SW480 (cell line): ENCODE measurements around the gene SCNN1A.

ENCODE experiments used
- DNase-seq: peaks from one replicate; pipeline ENCODE4 v3.0.0-alpha.2; 2016; ENCODE audit warnings: low spot score

The SCNN1A gene

DNA sequence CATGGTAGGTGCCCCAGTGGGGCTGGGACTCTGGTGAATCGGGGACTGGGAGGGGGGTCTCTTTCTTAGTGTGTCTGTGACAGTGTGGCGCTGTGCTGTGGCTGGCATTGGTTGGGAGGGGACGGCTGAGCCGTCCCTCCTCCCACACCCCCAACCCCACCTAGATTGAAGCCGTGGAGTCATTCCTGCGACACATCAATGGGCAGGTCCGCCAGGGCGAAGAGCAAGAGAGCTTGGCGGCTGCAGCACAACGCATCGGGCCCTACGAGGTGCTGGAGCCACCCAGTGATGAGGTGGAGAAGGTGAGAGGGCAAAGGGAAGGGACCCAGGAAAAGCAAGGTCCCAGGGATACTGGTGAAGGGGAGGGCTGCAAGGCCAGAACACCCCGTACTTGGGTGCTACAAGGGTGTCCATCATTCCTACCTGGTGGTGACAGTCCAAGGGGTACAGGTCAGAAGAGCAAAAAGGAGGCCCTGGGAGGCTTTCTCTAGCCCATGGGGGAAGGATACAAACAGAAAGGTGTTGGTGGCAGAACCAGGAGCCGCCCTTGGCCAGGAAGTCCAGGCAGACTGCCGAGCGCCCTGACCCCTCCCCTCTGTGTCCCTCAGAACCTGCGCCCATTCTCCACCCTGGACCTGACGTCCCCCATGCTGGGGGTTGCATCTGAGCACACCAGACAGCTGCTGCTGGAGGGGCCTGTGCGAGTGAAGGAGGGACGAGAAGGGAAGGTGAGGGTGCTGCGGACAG lies 57.5 kb downstream of the SCNN1A start:
- no peak for DNase-seq

DNA sequence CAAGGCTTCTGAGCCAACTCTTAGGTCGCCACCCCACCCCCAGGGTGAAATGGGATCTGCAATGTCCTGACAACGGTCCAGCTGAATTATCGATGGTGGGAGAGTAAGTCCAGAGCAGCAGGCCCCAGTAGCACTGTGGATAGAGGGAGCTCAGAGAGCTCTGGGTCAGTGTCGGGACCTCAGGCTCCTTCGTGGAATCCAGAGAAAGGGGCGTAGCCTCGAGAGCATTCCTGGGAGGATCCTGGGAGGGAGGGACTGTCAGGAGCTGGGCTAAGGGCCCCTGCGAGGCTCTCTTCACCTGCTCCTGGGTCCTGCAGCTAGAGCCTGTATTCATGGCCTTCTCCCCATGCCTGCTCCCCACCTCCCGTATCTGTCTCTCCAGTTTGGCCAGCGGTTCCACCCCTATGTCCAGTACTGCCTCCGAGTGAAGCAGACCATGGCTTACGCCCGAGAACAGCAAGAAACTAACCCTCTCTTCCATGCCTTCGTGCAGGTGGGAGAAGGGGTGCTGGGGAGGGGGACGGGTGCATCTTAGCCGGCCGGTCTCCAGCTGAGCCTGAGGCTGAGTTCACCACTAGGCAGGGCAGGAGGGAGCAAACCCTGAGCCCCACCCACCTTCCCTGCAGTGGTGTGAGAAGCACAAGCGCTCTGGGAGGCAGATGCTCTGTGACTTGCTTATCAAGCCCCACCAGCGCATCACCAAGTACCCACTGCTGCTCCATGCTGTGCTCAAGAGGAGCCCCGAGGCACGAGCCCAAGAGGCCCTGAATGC lies 58.3 kb downstream of the SCNN1A start:
- no peak for DNase-seq

DNA sequence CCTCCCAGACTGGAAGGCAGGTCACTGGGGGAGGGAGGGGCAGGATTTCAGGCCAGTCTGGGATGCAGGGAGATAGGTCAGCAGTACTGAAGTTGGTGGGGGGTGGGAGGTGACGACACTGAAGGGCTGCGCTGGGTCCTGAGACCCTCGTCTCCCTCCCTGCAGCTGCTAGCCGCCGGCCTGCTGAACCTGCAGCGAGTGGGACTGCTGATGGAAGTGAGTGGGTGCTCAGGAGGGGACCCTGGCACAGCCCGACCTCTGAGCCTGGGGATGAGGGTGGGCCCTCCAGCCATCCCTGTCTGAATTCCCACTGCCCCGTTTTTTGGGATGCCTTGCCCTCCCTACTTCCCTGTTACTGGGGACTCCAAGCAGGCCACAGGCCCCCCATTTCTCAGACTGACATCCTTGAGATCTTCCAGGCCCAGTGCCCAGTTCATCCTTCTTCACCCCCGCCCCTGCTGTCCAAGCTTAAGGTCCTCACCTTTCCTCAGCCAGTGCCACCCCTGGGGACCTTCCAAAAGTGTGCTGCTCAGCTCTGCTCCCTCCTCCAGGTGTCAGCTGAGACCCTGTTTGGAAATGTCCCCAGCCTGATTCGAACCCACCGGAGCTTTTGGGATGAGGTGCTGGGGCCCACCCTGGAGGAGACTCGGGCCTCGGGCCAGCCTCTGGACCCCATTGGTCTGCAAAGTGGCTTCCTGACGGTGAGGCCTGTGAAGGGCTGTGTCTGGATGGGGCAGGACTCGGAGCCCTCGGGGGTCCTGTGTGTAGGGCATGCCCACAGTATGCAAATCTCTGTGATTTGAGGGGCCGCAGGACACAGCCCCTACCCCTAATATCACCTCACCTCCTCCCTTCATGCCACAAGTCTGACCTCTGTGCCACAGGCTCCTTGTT lies 59.4 kb downstream of the SCNN1A start:
- no peak for DNase-seq

DNA sequence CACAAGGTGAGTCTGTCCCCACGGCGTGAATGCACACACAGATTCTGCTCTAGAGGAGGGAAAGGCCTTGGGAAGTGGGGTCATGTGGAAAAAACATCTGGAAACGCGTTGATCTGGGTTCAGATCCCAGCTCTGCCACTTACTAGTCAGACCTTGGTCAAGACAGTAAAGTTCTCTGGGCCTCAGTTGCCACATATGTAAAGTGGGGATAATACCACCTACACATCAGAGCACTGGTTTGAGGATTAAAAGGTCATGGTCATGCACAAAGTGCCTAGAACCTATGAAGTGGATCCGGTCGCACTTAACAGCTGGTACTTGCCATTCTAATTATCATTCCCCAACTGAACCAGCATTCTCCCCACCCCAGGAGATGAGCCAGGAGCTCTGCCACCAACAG lies 60.2 kb downstream of the SCNN1A start:
- no peak for DNase-seq

DNA sequence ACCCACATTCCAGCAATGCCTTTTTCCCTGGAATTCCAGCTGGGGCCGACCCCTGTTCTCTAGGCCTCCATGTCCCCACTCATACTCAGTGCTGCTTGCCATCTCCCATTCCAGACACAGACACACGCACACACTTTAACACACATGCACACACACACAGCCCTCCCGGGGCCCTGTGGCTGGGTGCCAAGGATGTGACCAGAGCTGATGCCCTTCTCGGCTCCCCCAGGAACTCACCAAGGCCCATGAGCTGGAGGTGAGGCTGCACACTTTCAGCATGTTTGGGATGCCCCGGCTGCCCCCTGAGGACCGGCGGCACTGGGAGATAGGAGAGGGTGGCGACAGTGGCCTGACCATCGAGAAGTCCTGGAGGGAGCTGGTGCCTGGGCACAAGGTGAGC lies 60.6 kb downstream of the SCNN1A start:
- DNase-seq = no peak

- DNase-seq = peak; percentile 28
These were observed 61.9 kb downstream of the SCNN1A start for GRCh38 chr12:6313326-6313940.

GRCh38 chr12:6312529-6313325 lies 62.6 kb downstream of the SCNN1A start:
- DNase-seq = peak; percentile 85

DNA sequence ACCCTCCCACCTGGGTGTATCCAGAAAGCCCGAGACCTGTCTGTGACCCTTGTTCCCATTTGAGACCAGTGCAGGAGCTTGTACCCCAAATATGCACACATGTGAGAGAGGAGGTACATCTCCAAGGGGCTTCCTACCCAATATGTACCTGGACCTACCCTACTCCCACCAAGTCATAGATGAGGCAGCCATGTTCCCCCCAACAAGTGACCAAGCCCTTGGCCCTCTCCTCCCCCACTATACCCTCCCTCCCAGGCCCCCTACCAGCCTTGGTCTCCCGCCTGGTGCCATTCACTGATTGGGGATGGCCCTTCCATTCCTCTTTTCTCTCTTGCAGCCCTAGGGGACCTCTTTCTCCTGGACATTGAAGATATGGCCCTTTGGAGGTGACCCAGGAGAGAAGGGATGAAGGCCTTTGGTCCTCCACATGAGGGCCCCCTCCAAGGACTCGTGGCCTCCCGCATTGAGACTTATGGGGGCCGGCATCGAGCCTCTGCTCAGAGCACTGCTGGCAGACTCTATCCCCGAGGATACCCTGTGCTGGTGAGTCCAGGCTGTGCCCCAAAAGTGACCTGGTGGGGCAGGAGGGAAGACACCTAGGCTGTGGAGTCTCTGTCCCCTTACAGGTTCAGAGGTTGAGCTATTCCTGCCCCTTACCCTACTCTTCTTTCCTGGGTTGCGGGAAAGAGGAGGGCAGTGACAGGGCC lies 63.4 kb downstream of the SCNN1A start:
- DNase-seq = no peak

DNA sequence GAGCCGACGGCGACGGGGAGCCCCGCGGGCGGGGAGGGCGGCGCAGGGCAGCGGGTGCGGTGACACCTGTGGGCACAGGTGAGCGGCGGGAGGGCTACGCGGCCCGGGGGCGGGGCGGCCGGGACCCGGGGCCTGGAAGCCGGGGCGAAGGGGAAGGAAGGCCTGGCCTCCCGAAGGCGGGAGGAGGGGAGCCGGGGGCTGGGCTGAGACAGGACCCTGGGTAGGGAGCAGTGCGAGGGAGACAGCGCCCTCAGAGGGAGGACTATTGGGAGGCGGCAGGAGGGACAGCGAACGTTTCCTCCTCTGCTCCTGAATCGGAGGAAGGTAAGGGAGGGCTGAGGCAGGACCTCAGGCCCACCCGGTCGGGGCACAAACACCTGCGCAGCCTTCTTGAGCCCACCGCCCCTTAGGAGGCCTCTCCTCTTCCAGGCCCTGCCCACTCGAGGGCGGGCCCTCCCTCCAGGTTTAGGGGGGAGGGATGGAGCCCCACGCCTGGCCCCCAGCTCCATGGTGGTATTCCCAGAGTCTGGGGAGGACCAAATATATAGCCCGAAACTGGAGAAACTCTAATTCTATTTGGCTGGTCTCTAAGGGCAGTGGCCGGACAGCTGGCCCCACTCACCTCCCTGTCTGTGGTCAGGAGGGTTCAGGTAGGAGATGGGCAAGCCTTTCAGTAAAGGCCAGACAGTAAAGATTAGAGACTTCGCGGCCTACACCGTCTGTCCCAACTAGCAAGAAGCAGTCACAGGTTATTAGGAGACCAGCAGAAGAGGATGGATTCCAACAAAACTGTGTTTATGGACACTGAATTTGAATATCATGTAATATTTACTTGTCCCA lies 64.4 kb downstream of the SCNN1A start:
- DNase-seq = no peak

DNA sequence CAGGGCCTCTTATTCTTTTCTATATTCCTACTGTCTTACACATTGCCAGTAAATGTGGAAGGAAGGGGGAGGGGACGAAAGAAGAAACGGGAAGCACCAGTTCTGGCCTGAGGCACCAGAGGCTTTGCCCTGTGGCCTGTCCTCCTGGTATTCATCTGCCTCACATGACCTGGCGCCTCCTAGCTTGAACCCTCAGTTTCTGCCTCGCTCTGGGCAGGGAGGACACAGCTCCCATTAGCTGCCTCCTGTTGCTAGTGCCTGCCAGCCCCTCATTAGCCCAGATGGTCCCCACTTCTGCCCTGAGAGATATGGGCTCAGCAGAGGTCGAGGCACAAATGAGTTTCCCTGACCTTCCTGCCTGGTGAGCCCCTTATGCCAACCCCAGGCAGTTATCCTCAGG lies 67.8 kb downstream of the SCNN1A start:
- no peak for DNase-seq

- DNase-seq = no peak
These were observed 68.7 kb downstream of the SCNN1A start for GRCh38 chr12:6306599-6307220.

GRCh38 chr12:6306151-6306550 lies 69.2 kb downstream of the SCNN1A start:
- DNase-seq = no peak

DNA sequence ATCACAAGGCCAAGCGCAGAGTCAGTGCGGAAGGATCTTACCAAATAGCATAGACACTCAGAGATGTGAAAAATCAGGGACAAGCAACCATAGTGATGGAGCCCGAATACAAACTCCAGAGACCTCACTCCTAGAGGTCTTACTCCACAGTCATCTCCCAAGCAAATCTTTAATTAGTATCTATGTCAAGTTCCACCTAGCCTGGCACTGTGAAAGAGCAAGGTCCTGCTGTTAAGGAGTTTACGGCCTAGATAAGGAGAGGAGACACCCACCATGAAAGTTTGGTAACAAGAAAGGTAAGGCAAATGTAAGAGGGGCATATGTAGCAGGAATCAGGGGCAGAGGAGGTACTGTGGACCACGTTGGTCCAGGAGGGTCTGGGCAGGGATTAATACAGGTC lies 72.3 kb downstream of the SCNN1A start:
- DNase-seq = no peak

DNA sequence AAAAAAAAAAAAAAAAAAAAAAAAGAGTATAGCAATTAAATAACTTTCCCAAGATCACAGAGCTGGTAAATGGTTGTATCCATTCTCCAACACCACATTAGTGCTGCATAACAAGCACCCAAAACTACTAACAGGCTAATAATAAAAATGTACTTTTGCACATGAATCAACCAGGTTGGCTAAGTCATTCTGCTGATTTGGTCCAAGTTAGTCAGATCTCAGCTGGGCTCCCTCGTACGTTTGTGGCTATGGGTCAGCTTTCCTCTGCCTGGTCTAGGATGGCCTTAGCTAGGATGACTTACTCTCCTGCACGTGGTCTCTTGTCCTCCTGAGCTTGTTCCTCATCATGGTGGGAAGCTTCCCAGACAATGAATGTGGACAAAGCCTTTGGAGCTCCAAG lies 72.7 kb downstream of the SCNN1A start:
- DNase-seq = no peak

- no peak for DNase-seq
These were observed 73.6 kb downstream of the SCNN1A start for GRCh38 chr12:6301721-6302120.

DNA sequence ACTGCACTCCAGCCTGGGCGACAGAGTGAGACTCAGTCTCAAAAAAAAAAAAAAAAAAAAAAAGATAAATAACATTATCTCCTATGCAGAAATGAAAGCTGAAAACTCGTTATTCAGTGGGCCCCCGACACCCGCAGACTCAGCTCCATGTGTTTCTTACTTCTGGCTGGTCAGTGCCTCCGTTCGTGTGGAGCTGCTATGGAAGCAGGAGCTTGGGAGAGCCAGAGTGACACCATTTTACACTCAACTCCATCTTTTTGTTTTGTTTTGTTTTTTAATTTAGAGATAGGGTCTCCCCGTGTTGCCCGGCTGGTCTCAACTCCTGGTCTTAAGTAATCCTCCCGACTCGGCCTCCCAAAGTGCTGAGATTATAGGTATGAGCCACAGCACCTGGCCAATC lies 78.2 kb downstream of the SCNN1A start:
- DNase-seq = no peak
